Measurements from ENCODE around the gene SFN. TPM values are rescaled to one million over a fixed set of nuclear protein-coding genes. Genes with fewer than 3 reads are reported as not detected.

Gene SFN
- total and polyA plus RNA-seq, 2 donors (not counting 1 experiment from before 2014, with no cell fraction given): 0.09 to 0.34 TPM

DNA sequence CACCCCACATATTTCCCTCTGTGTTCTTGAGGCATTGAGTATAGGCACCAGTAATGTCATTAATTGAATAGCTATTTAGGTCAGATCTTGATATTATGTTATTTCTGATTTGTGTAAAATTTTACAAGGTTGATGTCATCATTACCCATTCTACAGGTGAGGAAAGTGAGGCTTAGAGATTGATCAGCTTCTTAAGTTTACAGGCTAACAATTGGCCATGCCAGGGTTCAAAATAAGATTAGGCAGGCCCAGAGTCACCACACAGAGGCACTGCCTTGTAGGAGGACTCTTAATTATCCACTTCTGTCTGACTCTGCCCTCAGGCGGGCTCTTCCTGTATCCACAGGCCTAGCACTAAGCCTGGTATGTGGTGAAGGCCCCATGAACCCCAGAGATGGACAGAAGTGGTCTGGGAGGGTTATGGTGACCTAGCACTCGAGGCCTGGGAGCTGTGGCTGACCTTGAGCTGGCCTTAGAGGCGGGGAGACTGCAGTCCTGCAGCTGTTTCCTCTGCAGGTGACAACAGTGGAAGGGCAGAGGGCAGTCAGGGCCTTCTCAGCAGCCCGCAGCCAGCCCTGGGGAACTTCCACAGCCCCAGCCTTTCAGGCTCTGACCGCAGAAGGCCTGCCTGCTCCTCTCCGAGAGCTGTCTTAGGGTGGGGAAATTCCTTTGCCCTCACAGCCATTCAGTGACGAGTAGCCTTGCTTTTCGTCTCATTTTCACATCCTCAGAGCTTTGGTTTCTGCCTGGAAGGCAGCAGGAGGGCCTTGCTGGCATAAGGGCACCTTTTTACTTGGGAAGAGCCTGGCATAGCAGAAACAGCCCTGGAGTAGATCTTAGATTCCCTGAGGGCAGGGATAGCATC is 24.2 kb upstream of the SFN start:
- Histone ChIP-seq H3K79me2 (ENCODE audit: control insufficient read depth, insufficient read depth, low read length) (peaks cover 16% of the 10 kb centered on the region), H3K4me1 (ENCODE audit: control insufficient read depth in 2 of 2, insufficient read depth in 2 of 2, low read length in 2 of 2) (peaks cover 22 to 24% of the 10 kb centered on the region in 2 donors), H4K20me1 (ENCODE audit: control insufficient read depth, insufficient read depth, low read length, poor library complexity, severe bottlenecking) (no peaks in the 10 kb centered on the region), H3K9me3 (ENCODE audit: control extremely low read depth in 1 of 3, control insufficient read depth in 2 of 3, insufficient read depth in 1 of 3, low read length in 2 of 3) (no peaks in the 10 kb centered on the region), H3K27ac (ENCODE audit: low read length in 2 of 2) (peak overlapping the region; percentile 66 to 87), H3K36me3 (replicated peaks in 1 of 2; ENCODE audit: control extremely low read depth in 1 of 2, control insufficient read depth in 1 of 2, extremely low read depth in 1 of 2, insufficient read depth in 2 of 2, low read length in 1 of 2) (peaks cover 8 to 31% of the 10 kb centered on the region in 2 experiments), H3K4me3 (ENCODE audit: control extremely low read depth in 1 of 5, extremely low read depth in 1 of 5, insufficient read depth in 1 of 5, low read depth in 2 of 5, low read length in 4 of 5) (no peak overlapping the region), H2AFZ (ENCODE audit: insufficient read depth, low read depth, low read length, poor library complexity, severe bottlenecking) (no peak overlapping the region), H3K27me3 (replicated peaks in 1 of 4; ENCODE audit: control extremely low read depth in 1 of 4, control insufficient read depth in 3 of 4, insufficient read depth in 4 of 4, low read length in 3 of 4) (no peaks in the 10 kb centered on the region), H3K9ac (ENCODE audit: low read length) (no peak overlapping the region), H3K4me2 (replicated peaks; ENCODE audit: low read depth, low read length, poor library complexity, severe bottlenecking) (peak overlapping the region; percentile 18)
- Mint-ChIP-seq H3K9me3 (ENCODE audit: insufficient read depth) (no peaks in the 10 kb centered on the region), H3K4me1 (peaks cover 26% of the 10 kb centered on the region), H3K27me3 (no peaks in the 10 kb centered on the region), H3K27ac (peak overlapping the region; percentile 86), H3K4me3 (peak overlapping the region; percentile 50)
- ATAC-seq (ENCODE audit: low read depth): peak; percentile 96
- DNase-seq: peak; percentile 83
- intact Hi-C loops (cut with micrococcal nuclease): loop anchor here (1.0 kb wide), 1 partner anchor 18 kb away; no protein-coding TSS in a partner anchor
- TF ChIP-seq EZH2 (IDR thresholded peaks at IDR 0.05; ENCODE audit: borderline replicate concordance, insufficient read depth, low read depth, low read length, poor library complexity, severe bottlenecking) (no peak), CTCF (IDR thresholded peaks at IDR 0.05) (no peak)
- ChIA-PET POLR2A (interaction anchor here (0.6 to 0.9 kb wide), 2 partner anchors 18 to 28 kb away, joined by 4 to 7 read pairs; no protein-coding TSS in a partner anchor), CTCF (interaction anchor here (0.6 to 10.2 kb wide), 10 partner anchors 10 to 297 kb away, joined by 3 to 153 read pairs (median 6); partner anchors contain the start of gene ZDHHC18)
- 70% methylated on average over 5 of the region's 8 CpGs for WGBS (ENCODE audit: insufficient coverage)
